AG08396 (cell line): Measurements from ENCODE around the gene IPO9.

Experiments
- DNase-seq: peaks from one replicate; pipeline ENCODE4 v3.0.0; 2012; ENCODE audit warnings: low spot score, mixed read lengths

Gene IPO9

DNA sequence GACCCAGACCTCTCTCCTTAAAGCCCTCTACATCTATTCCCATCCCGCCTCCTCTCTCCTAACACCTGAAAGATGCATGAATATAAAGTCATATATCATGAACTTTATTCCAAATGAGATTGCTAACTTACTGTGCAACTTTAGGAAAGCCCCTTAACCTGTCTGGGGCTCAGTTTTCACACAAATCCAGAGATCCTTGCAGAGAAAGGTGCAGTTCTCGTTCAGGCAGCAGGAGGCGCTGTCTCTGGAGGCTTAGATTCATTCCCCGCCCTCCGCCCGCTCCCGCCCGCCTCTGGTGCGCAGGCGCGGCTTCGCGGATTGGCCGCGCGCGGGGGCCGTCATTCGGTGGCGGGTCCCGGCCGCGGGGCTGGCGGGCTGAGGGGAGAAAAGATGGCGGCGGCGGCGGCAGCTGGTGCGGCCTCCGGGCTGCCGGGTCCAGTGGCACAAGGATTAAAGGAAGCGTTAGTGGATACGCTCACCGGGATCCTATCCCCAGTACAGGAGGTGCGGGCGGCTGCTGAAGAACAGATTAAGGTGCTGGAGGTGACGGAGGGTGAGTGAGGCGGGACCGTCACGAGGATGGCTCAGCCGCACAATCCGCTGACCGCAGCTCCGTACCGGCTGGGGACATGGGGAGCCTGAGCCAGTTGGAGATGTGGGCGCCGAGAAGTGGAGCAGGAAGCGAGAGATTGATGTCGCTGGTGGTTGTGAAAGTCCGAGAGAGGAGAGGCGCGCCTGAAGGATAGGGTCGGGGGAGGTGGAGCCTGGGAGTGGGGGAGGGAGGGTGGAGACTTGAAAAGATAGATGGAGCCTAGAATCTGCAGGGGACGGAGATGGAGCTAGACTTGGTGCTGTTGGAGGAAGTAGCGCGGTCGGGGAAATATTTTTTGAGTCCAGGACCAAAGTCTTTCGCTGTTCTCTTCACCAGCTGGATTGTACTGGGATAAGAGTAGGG is at the start of gene IPO9:
Gene IPO9 (plus strand): TSS at position 338 of the 955 bp plus-strand sequence. CDS start 53 bp downstream, at position 391.
- DNase-seq, result peak; percentile 98

GRCh38 chr1:201779351-201779880 is 49.5 kb upstream of the IPO9 start:
- no peak for DNase-seq

GRCh38 chr1:201780952-201781351 is 48.0 kb upstream of the IPO9 start:
- DNase-seq, result no peak

DNA sequence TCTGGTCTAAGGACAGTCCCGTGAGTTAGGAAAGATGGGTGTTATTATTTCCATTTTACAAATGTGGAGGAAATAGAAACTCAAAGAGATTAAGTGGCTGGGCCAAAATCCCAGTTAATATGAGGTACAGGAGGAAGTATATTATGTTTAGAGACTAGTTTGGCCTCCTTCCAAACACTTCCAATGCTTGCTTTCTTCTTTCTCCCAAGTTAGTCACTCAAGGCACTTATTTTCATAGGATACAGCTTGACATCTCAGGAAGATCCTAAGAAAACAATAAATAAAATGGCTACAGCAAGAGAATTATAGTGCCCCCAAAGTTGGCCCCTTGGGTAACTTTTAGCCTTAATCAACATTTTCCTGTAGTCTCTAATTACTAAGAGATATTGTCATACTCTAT is 47.5 kb upstream of the IPO9 start:
- DNase-seq, result no peak

DNA sequence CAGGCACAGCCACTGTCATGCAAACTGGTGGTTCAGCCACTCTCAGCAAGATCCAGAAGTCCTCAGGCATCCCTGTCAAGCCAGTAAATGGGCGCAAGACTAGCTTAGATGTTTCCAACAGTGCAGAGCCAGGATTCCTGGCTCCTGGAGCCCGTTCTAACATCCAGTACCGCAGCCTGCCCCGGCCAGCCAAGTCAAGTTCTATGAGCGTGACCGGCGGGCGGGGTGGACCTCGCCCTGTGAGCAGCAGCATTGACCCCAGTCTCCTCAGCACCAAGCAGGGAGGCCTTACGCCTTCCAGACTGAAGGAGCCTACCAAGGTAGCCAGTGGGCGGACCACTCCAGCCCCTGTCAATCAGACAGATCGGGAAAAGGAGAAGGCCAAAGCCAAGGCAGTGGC is 46.6 kb upstream of the IPO9 start:
- no peak for DNase-seq

- DNase-seq, result no peak
These were observed 45.9 kb upstream of the IPO9 start for GRCh38 chr1:201783058-201783457.

DNA sequence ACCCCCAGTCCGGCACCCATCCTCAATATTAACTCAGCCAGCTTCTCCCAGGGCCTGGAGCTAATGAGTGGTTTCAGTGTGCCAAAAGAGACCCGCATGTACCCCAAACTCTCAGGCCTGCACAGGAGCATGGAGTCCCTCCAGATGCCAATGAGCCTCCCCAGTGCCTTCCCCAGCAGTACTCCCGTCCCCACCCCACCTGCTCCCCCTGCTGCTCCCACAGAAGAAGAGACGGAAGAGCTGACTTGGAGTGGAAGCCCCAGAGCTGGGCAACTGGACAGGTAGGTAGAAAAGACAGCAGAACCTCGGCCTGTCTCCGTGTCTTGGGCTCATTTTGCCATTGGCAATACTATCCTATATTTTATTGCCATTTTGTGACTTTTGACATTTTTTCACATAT is 45.4 kb upstream of the IPO9 start:
- no peak for DNase-seq

- no peak for DNase-seq
These were observed 43.7 kb upstream of the IPO9 start for GRCh38 chr1:201785291-201785690.

DNA sequence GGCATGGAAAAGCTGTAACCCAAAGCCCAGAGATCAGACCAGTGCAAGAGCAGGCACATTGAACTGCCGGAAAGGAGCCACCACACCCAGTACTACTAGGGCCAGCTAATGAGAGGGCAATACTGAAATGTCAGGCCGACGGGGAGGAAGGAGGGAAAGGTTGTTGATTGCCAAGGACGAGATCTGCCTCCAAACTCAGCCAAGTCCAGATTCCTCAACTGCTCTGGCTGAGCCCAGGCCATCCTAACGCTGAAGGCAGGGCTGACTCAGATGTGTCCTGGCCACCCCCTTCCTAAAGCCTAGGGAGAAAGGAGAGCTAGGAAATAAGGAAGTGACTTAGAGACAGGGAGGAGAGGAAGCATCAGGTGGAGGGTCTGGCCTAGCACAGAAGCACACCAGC is 42.1 kb upstream of the IPO9 start:
- no peak for DNase-seq

GRCh38 chr1:201788296-201788695 is 40.7 kb upstream of the IPO9 start:
- no peak for DNase-seq

DNA sequence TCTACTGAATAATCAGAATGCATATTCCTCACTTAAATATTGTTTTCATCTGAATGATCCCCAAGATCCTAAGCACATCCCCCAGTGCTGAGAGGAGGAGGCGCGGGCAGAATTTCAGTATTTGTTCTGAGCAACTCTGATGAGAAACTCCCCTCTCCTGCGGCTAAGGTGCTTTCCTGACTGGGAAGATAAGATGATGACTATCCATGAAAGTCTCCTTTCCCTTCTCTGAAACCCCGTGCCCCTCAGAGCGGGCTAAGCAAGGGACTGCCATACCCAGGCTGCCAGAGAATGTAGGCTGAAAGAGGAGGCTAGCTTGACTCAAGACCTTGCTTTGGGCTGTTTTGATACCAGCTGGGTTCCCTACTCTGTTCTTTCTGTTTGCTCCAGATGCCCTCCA is 39.7 kb upstream of the IPO9 start:
- DNase-seq, result no peak

DNA sequence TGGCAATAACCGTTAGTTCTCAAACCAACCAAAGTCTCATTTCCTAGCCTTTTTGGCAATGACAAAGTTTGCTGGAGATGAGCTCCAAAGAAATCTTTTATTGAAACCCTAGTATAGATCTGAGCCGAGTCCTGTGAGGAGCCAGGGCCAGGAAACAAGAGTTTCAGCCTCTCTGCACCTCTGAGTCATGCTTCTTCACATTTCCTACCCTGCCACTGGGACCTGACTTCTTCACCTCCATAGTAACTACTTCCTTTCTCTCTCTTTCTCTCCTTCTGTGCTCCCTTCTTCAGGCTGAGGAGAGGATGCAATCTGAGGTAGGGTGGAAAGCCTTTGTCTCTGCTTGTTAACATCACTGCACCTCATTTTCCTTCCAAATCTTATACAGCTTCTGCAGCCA is 38.7 kb upstream of the IPO9 start:
- peak; percentile 43 for DNase-seq

- no peak for DNase-seq
These were observed 37.7 kb upstream of the IPO9 start for GRCh38 chr1:201791051-201791778.

DNA sequence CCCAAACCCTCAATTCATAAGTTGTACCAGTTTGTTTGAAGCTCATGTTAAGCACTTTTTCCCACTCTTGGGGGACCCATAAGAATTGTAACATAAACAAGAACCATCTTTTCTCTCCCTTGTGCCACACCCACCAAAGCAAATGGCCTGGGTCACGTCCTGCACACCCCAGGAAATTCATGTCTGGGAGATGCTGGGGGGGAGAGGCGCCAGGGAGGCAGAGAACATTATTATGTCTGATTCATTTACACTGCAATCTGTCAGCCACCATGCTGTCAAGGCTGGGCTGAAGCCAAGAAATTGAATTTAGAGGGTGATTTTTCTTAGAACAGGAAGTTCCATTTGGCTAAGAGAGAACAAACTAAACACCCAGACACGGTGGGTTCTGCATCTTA is 37.2 kb upstream of the IPO9 start:
- peak; percentile 24 for DNase-seq

DNA sequence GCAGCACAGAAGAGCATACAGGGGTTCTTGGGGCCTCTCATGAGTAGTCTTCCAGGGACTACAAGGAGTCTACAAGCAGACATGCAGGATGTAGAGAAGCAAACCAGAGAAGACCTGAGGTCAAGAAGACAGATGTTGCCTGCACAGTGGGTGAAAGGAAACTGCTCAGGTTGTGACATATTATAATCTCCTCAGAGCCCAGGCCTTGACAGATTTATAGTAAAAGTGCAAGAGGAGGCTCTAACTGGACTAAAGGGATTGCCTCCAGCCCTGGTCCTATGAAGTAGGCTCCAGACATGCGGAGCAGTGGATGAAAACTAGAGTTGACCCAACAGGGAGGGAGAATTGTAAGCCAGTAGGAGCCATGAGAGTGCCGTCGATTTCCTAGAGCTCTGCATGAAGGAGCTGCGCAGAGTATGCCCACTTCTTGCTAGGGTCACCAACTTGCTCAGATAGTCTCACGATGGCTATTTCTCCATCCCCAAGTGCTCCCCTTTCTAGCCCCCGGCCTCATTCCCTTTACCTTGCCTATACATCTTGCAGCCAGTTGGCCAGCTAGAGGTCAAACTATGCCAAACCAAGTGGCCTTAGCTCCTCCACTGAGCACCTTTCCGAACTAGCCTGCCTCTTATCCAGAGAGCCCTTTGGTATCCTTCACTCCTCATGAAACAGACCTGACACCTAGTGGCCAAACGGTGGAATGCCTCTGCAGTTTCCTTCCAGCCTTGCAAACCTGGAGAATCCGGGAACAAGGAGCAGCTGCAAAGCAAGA is 36.2 kb upstream of the IPO9 start:
- peak; percentile 83 for DNase-seq

GRCh38 chr1:201793306-201793925 is 35.5 kb upstream of the IPO9 start:
- DNase-seq, result no peak

DNA sequence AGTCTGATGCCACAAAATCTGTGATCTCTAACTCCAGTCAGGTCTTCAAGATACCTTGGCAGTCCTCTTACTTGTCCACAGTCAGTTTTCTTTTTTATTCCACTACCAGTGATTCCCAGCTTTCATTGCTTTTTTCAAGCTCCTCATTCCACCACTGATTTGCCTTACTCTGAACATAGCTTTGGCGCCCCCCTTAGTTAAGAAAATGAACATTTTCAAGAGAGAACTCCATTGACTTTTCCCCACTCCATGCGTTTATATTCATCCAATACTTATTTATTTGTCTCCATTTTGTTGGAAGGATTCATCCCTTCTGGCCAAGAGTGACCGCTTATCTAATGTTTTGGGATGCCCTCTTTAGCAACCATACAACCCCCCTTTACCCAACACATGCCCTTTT is 33.9 kb upstream of the IPO9 start:
- DNase-seq, result no peak

DNA sequence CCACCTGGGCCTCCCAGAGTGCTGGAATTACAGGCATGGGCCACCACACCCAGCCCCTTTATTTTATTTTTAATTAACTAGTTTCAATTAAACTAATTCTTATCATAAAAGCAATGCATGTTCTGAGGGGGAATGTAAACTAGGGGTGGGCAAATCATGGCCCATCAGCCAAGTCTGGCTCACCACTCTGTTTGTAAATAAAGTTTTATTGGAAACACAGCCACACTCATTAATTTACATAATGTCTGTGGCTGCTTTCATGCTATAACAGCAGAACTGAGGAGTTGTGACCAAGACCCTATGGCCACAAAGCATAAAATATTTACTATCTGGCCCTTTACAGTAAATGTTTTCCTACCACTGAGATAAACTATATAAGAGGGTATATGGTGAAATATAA is 28.7 kb upstream of the IPO9 start:
- no peak for DNase-seq

DNA sequence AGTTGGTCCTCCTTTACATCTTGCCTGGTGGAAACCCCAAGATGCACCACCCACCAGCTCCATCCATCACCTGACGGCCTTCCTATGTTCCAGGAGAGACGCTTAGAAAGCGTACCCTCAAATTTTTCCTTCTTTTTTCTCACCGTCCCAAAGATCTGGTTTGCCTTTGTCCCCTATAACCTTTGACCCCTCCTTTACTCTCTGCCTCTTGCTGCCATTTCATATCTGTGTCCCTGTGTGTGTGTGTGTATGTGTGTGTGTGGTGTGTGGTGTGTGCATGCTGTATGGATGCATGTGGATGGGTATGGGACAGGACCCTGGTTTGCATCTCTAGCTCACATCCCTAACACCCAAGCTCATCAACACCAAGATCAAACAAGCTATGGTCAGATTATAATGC is 22.2 kb upstream of the IPO9 start:
- no peak for DNase-seq

- DNase-seq, result no peak
These were observed 20.9 kb upstream of the IPO9 start for GRCh38 chr1:201807958-201808632.

DNA sequence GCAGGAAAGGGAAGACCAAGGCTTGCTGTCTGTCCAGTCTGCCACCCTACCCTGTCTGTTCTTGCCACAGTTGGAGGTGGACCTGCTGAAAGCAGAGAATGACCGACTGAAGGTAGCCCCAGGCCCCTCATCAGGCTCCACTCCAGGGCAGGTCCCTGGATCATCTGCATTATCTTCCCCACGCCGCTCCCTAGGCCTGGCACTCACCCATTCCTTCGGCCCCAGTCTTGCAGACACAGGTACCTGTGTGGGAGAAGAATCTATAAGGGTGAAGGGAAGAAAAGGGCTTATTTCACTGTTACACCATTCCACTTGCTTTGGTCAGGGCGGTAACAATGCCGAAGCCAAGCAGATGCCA is 20.3 kb upstream of the IPO9 start:
- no peak for DNase-seq
